ENCODE results near the gene HDAC11. TPM values are rescaled to one million over a fixed set of nuclear protein-coding genes. Genes with fewer than 3 reads are reported as not detected.

Gene HDAC11
- polyA plus RNA-seq, 1 donor (not counting 4 experiments of a cell fraction or from before 2014, with no cell fraction given), result 12.6 TPM

DNA sequence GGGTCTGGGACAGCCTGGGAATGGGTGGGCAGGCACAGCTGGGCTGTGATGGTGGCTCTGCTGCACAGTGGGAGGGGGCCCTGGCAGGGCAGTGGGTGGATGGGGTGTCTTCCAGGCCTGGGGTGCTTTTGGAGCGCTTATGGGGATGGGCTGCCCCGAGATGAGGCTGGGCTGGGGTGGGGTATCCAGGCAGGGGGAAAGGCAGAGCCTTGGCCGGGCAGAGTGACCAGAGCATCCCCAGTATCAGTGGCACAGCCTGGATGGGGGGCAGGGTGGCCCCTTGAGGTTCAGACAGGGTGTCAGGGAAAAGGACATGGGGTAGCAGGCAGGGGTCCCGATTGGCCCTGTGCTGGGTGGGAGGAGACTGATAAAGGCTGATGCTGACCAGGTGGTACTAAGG, 26.6 kb downstream of the HDAC11 start:
- H3K27me3 ChIP-seq (ENCODE audit: control insufficient read depth, extremely low read depth, insufficient read depth, low read length), result no peaks in the 10 kb centered on the region
- FAIRE-seq (no peak), DNase-seq (ENCODE audit: low read depth, low spot score) (no peak)
- no peak overlapping the region for H3K9ac ChIP-seq (ENCODE audit: control insufficient read depth, extremely low read depth, insufficient read depth, low read length)
- no peaks in the 10 kb centered on the region for H4K20me1 ChIP-seq (ENCODE audit: control insufficient read depth, extremely low read depth, insufficient read depth, low read length)
- no peaks in the 10 kb centered on the region for H3K36me3 ChIP-seq (ENCODE audit: control insufficient read depth in 2 of 2, extremely low read depth in 1 of 2, insufficient read depth in 2 of 2, low read length in 2 of 2)
- H3K4me3 ChIP-seq (ENCODE audit: control insufficient read depth in 2 of 3, extremely low read depth in 1 of 3, insufficient read depth in 2 of 3, low read depth in 1 of 3, low read length in 3 of 3), result no peak overlapping the region
- H3K9me1 ChIP-seq (ENCODE audit: control insufficient read depth, extremely low read depth, insufficient read depth, low read length), result no peaks in the 10 kb centered on the region
- H3K9me3 ChIP-seq (ENCODE audit: control insufficient read depth, low read depth, low read length), result no peaks in the 10 kb centered on the region
- H2AFZ ChIP-seq (ENCODE audit: control insufficient read depth, low read length), result no peak overlapping the region
- H3K4me1 ChIP-seq (ENCODE audit: control insufficient read depth, extremely low read depth, insufficient read depth, low read length), result peaks cover 16% of the 10 kb centered on the region
- no peaks in the 10 kb centered on the region for H3K79me2 ChIP-seq (ENCODE audit: control insufficient read depth, insufficient read depth, low read length)
- dilution Hi-C loops (cut with MboI; ENCODE audit: extremely low pct_ligation_motif_present, low sequenced_read_pairs), result no loop called here
- no peak overlapping the region for H3K27ac ChIP-seq (ENCODE audit: control insufficient read depth, insufficient read depth, low read length)
- no peak overlapping the region for H3K4me2 ChIP-seq (ENCODE audit: control insufficient read depth, extremely low read depth, insufficient read depth, low read depth, low read length)
- no peak for TF ChIP-seq EZH2 (IDR thresholded peaks at IDR 0.05; ENCODE audit: low read length)
- TF ChIP-seq, protein P1, sequence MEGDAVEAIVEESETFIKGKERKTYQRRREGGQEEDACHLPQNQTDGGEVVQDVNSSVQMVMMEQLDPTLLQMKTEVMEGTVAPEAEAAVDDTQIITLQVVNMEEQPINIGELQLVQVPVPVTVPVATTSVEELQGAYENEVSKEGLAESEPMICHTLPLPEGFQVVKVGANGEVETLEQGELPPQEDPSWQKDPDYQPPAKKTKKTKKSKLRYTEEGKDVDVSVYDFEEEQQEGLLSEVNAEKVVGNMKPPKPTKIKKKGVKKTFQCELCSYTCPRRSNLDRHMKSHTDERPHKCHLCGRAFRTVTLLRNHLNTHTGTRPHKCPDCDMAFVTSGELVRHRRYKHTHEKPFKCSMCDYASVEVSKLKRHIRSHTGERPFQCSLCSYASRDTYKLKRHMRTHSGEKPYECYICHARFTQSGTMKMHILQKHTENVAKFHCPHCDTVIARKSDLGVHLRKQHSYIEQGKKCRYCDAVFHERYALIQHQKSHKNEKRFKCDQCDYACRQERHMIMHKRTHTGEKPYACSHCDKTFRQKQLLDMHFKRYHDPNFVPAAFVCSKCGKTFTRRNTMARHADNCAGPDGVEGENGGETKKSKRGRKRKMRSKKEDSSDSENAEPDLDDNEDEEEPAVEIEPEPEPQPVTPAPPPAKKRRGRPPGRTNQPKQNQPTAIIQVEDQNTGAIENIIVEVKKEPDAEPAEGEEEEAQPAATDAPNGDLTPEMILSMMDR (optimal IDR thresholded peaks at IDR 0.05 in 1 of 3, IDR thresholded peaks at IDR 0.05 in 1 of 3, conservative IDR thresholded peaks at IDR 0.05 in 1 of 3; ENCODE audit: extremely low read depth in 1 of 3, insufficient read depth in 2 of 3, low read length in 3 of 3), result no peak

DNA sequence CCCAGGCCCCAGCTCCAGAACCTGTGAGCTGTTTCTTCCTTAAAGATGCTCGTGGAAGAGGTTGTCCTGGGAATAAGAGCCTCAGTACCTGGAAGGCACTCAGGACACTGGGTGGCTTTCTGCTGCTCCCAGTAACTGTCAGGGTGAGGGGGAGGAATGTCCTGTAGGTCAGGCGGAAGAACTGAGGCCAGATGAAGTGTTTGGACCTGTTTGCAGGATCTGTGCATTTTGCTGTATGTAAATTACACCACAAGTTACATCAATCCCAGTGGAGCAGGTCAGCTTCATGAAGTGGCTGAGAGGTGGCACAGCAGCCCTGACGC, 27.1 kb downstream of the HDAC11 start:
- DNase-seq (ENCODE audit: low read depth, low spot score) (no peak), FAIRE-seq (no peak)
- TF ChIP-seq, protein P1 (optimal IDR thresholded peaks at IDR 0.05 in 1 of 3, IDR thresholded peaks at IDR 0.05 in 1 of 3, conservative IDR thresholded peaks at IDR 0.05 in 1 of 3; ENCODE audit: extremely low read depth in 1 of 3, insufficient read depth in 2 of 3, low read length in 3 of 3), result no peak
- H3K79me2 ChIP-seq (ENCODE audit: control insufficient read depth, insufficient read depth, low read length), result no peaks in the 10 kb centered on the region
- no peaks in the 10 kb centered on the region for H3K27me3 ChIP-seq (ENCODE audit: control insufficient read depth, extremely low read depth, insufficient read depth, low read length)
- dilution Hi-C loops (cut with MboI; ENCODE audit: extremely low pct_ligation_motif_present, low sequenced_read_pairs), result no loop called here
- no peaks in the 10 kb centered on the region for H3K36me3 ChIP-seq (ENCODE audit: control insufficient read depth in 2 of 2, extremely low read depth in 1 of 2, insufficient read depth in 2 of 2, low read length in 2 of 2)
- peaks cover 16% of the 10 kb centered on the region for H3K4me1 ChIP-seq (ENCODE audit: control insufficient read depth, extremely low read depth, insufficient read depth, low read length)
- no peak overlapping the region for H3K9ac ChIP-seq (ENCODE audit: control insufficient read depth, extremely low read depth, insufficient read depth, low read length)
- H4K20me1 ChIP-seq (ENCODE audit: control insufficient read depth, extremely low read depth, insufficient read depth, low read length), result no peaks in the 10 kb centered on the region
- no peak overlapping the region for H2AFZ ChIP-seq (ENCODE audit: control insufficient read depth, low read length)
- no peak overlapping the region for H3K4me3 ChIP-seq (ENCODE audit: control insufficient read depth in 2 of 3, extremely low read depth in 1 of 3, insufficient read depth in 2 of 3, low read depth in 1 of 3, low read length in 3 of 3)
- no peaks in the 10 kb centered on the region for H3K9me3 ChIP-seq (ENCODE audit: control insufficient read depth, low read depth, low read length)
- H3K4me2 ChIP-seq (ENCODE audit: control insufficient read depth, extremely low read depth, insufficient read depth, low read depth, low read length), result no peak overlapping the region
- no peaks in the 10 kb centered on the region for H3K9me1 ChIP-seq (ENCODE audit: control insufficient read depth, extremely low read depth, insufficient read depth, low read length)
- no peak overlapping the region for H3K27ac ChIP-seq (ENCODE audit: control insufficient read depth, insufficient read depth, low read length)
